Esophagus muscularis mucosa (tissue), 4 donors: ENCODE data around the gene MTG2. TPM values are rescaled to one million over a fixed set of nuclear protein-coding genes. Genes with fewer than 3 reads are reported as not detected.

Experiments
- DNase-seq: peaks from one replicate; pipeline ENCODE4 v3.0.0-alpha.2; 2017; ENCODE audit errors: extremely low spot score
- H3K27ac ChIP-seq, 4 donors: fragments of 200-600 bp; sonication (generic); replicated peaks in 1 of 4; 1 replicate in 3 of 4; 2 replicates in 1 of 4; pipeline ENCODE4 v1.5.1; 2016 to 2019; ENCODE audit warnings: mild to moderate bottlenecking in 1 of 4
- H3K27me3 ChIP-seq, 4 donors: fragments of 200-600 bp; sonication (generic); one replicate each; pipeline versions ENCODE4 v1.5.1 to v1.6.0; 2016 to 2019
- H3K36me3 ChIP-seq, 4 donors: fragments of 200-600 bp; sonication (generic); one replicate each; pipeline ENCODE4 v1.5.1; 2016 to 2019
- H3K4me1 ChIP-seq, 4 donors: fragments of 200-600 bp; sonication (generic); one replicate each; pipeline ENCODE4 v1.5.1; 2016 to 2019
- H3K4me3 ChIP-seq, 4 donors: fragments of 200-600 bp; sonication (generic); 1 replicate in 2 of 4; 2 replicates in 2 of 4; pipeline ENCODE4 v1.5.1; 2016 to 2019; ENCODE audit warnings: mild to moderate bottlenecking in 4 of 4, moderate library complexity in 1 of 4
- H3K9me3 ChIP-seq, 4 donors: fragments of 200-600 bp; sonication (generic); 1 replicate in 3 of 4; 2 replicates in 1 of 4; pipeline ENCODE4 v1.5.1; 2016 to 2019
- EP300 ChIP-seq: sonication (generic); formaldehyde crosslinking; IDR thresholded peaks from one replicate; pipeline ENCODE4 v1.6.1; 2017; ENCODE audit warnings: antibody characterized with exemption
- POLR2A ChIP-seq: fragments of 450-650 bp; IDR thresholded peaks from one replicate; pipeline ENCODE4 v1.6.1; 2017; ENCODE audit warnings: antibody characterized with exemption, moderate library complexity, mild to moderate bottlenecking, low read depth
- POLR2AphosphoS5 ChIP-seq, 2 donors: sonication (generic); formaldehyde crosslinking; IDR thresholded peaks; one replicate each; pipeline ENCODE4 v1.6.1; 2017; ENCODE audit warnings: antibody characterized with exemption in 2 of 2
- WGBS: methylation state at CpG from one replicate; pipeline ENCODE4 v1.1.5; 2018; 5-methylcytosine and 5-hydroxymethylcytosine counted together
- intact Hi-C: fragments of 100-400 bp; cut with DNase I; formaldehyde crosslinking; loops from one replicate; pipeline ENCODE4 v1.15.1; 2023
- total RNA-seq, 4 donors: library from RNA; depleted of rRNA; stranded (reverse); fragments of >200 nt; gene quantifications; one replicate each; pipeline versions ENCODE4 v1.1.0 to v1.2.1, GENCODE V29; 2016
- TF ChIP-seq, protein P1 (sequence below), 3 experiments: fragments of 200-600 bp in 2 of 3; fragments of 450-650 bp in 1 of 3; sonication (generic) in 2 of 3; IDR thresholded peaks; one replicate each; pipeline ENCODE4 v1.5.1; 2017 to 2019; ENCODE audit warnings: antibody characterized with exemption in 3 of 3, mild to moderate bottlenecking in 2 of 3, moderate library complexity in 1 of 3

Gene MTG2
- total RNA-seq, 4 donors from 2014 or later, result 21.6 to 26.5 (median 26.0) TPM

DNA sequence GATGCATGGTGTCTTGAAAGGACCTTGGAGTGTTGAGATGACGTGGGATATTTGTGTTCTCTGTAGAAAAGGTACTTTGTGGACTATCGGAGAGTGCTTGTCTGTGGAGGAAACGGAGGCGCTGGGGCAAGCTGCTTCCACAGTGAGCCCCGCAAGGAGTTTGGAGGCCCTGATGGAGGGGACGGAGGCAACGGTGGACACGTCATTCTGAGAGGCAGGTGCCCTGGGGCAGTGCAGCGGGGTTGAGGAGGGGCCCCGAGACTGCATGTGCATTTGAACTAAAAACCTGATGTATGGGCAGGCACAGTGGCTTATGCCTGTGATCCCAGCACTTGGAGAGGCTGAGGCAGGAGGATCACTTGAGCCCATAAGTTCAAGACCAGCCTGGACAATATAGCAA lies 12.9 kb downstream of the MTG2 start:
- Histone ChIP-seq H3K4me3 (no peak overlapping the region), H3K4me1 (no peaks in the 10 kb centered on the region), H3K27me3 (no peaks in the 10 kb centered on the region), H3K9me3 (no peaks in the 10 kb centered on the region), H3K27ac (no peak overlapping the region), H3K36me3 (peaks cover 33 to 97% (median 70%) of the 10 kb centered on the region in 4 donors)
- intact Hi-C loops, result no loop called here
- TF ChIP-seq, protein P1, sequence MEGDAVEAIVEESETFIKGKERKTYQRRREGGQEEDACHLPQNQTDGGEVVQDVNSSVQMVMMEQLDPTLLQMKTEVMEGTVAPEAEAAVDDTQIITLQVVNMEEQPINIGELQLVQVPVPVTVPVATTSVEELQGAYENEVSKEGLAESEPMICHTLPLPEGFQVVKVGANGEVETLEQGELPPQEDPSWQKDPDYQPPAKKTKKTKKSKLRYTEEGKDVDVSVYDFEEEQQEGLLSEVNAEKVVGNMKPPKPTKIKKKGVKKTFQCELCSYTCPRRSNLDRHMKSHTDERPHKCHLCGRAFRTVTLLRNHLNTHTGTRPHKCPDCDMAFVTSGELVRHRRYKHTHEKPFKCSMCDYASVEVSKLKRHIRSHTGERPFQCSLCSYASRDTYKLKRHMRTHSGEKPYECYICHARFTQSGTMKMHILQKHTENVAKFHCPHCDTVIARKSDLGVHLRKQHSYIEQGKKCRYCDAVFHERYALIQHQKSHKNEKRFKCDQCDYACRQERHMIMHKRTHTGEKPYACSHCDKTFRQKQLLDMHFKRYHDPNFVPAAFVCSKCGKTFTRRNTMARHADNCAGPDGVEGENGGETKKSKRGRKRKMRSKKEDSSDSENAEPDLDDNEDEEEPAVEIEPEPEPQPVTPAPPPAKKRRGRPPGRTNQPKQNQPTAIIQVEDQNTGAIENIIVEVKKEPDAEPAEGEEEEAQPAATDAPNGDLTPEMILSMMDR (IDR thresholded peaks at IDR 0.05), result no peak
- TF ChIP-seq POLR2A, result no peak
- no peak for TF ChIP-seq POLR2AphosphoS5 (IDR thresholded peaks at IDR 0.05)
- no peak for TF ChIP-seq EP300
- 96% methylated on average over 10 of the region's 10 CpGs for WGBS
- no peak for DNase-seq

DNA sequence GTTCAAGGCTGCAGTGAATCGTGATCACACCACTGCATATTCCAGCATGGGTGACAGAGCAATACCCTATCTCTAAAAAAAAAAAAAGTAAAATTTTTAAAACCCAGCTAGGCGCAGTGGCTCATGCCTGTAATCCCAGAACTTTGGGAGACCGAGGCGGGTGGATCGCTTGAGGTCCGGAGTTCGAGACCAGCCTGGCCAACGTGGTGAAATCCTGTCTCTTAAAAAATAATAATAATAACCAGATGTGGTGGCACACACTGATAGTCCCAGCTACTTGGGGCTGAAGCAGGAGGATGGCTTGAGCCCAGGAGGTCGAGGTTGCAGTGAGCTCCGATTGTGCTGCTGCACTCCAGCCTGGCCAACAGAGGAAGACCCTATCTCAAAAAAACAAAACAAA lies 13.5 kb downstream of the MTG2 start:
- WGBS, result 92% methylated on average over 10 of the region's 10 CpGs
- H3K36me3 ChIP-seq, result peaks cover 38 to 97% (median 70%) of the 10 kb centered on the region in 4 donors
- H3K4me1 ChIP-seq, result no peaks in the 10 kb centered on the region
- no peak for DNase-seq
- no peak overlapping the region for H3K27ac ChIP-seq
- H3K9me3 ChIP-seq, result no peaks in the 10 kb centered on the region
- no peaks in the 10 kb centered on the region for H3K27me3 ChIP-seq
- no peak overlapping the region for H3K4me3 ChIP-seq
- intact Hi-C loops, result no loop called here
- TF ChIP-seq, protein P1 (IDR thresholded peaks at IDR 0.05), result no peak
- TF ChIP-seq EP300, result no peak
- no peak for TF ChIP-seq POLR2A
- TF ChIP-seq POLR2AphosphoS5 (IDR thresholded peaks at IDR 0.05), result no peak

DNA sequence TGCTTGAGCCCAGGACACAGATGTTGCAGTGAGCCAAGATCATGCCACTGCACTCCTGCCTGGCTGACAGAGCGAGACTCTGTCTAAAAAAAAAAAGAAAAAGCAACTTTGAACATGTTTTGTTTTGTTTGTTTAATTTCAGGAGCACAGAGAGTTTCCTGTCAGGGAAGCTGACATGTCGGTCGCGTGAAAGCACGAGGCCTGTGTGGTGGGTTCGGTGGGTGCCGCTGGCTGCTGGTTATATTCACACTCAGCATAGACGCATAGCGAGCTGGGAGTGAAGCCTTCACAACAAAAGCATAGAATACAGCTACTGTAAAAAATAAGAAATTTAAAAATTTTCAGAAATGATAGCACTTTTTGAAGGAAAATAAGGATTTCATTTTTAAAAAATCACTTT lies 14.5 kb downstream of the MTG2 start:
- H3K27ac ChIP-seq, result no peak overlapping the region
- peaks cover 48 to 97% (median 79%) of the 10 kb centered on the region in 4 donors for H3K36me3 ChIP-seq
- DNase-seq, result no peak
- intact Hi-C loops, result no loop called here
- WGBS, result 94% methylated on average over 9 of the region's 9 CpGs
- H3K27me3 ChIP-seq, result no peaks in the 10 kb centered on the region
- H3K9me3 ChIP-seq, result no peaks in the 10 kb centered on the region
- no peaks in the 10 kb centered on the region for H3K4me1 ChIP-seq
- TF ChIP-seq EP300, result no peak
- TF ChIP-seq, protein P1 (IDR thresholded peaks at IDR 0.05), result no peak
- TF ChIP-seq POLR2A, result no peak
- TF ChIP-seq POLR2AphosphoS5 (IDR thresholded peaks at IDR 0.05), result no peak
- no peak overlapping the region for H3K4me3 ChIP-seq

DNA sequence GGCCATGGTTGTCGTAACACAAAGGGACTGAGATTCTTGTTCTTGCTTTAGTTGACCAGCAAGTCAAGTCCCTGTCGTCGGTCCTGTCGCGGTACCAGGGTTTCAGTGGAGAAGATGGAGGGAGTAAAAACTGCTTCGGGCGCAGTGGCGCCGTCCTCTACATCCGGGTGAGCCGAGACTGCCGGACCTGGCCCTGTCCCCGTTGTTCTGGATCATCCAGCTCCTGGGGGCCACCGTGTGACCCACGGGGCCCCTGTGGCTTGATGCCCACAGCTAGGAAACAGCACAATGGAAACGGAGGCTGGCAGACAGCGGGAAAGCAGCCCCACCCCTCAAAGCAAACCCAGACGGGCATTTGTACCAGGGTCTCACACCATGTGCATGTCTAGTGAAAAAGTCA lies 15.0 kb downstream of the MTG2 start:
- no peaks in the 10 kb centered on the region for H3K27me3 ChIP-seq
- no peaks in the 10 kb centered on the region for H3K9me3 ChIP-seq
- peaks cover 50 to 97% (median 83%) of the 10 kb centered on the region in 4 donors for H3K36me3 ChIP-seq
- no peak for DNase-seq
- 94% methylated on average over 16 of the region's 18 CpGs for WGBS
- no peak overlapping the region for H3K27ac ChIP-seq
- intact Hi-C loops, result no loop called here
- no peaks in the 10 kb centered on the region for H3K4me1 ChIP-seq
- no peak overlapping the region for H3K4me3 ChIP-seq
- TF ChIP-seq POLR2AphosphoS5 (IDR thresholded peaks at IDR 0.05), result no peak
- TF ChIP-seq POLR2A, result no peak
- TF ChIP-seq, protein P1 (IDR thresholded peaks at IDR 0.05), result no peak
- TF ChIP-seq EP300, result no peak

DNA sequence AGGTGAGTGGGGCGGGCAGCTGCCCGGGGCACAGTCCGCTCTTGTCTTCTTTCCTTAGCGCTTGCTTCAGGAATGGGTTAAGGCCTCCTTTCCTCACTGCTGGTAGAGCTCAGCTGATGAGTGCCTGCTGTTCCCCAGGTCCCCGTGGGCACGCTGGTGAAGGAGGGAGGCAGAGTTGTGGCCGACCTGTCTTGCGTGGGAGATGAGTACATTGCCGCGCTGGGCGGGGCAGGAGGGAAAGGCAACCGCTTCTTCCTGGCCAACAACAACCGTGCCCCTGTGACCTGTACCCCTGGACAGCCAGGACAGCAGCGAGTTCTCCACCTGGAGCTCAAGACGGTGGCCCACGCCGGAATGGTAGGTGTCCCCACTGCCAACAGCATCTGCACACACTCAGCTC lies 15.7 kb downstream of the MTG2 start:
- Histone ChIP-seq H3K36me3 (peaks cover 53 to 99% (median 86%) of the 10 kb centered on the region in 4 donors), H3K27me3 (no peaks in the 10 kb centered on the region), H3K4me3 (no peak overlapping the region), H3K27ac (no peak overlapping the region), H3K9me3 (no peaks in the 10 kb centered on the region), H3K4me1 (no peaks in the 10 kb centered on the region)
- 91% methylated on average over 13 of the region's 17 CpGs for WGBS
- intact Hi-C loops, result no loop called here
- TF ChIP-seq POLR2A, result no peak
- no peak for TF ChIP-seq EP300
- no peak for DNase-seq
